22Rv1 (cell line): ENCODE results near the gene VRK1.
A peak's percentile ranks its signal among the peaks of the same experiment; 100 is the strongest.

ENCODE experiments used
- H3K27ac ChIP-seq: fragments of 450-650 bp; 2 replicates; pipeline ENCODE4 v1.5.1; 2017
- CTCF ChIP-seq: fragments of 450-650 bp; IDR thresholded peaks from 2 replicates; pipeline ENCODE4 v1.5.1; 2017; ENCODE audit warnings: mild to moderate bottlenecking
- ZFX ChIP-seq: fragments of 450-650 bp; IDR thresholded peaks from 2 replicates; pipeline ENCODE4 v1.6.1; 2017; ENCODE audit warnings: antibody characterized with exemption, borderline replicate concordance

Gene VRK1

GRCh38 chr14:96790706-96791105 lies 6.5 kb upstream of the VRK1 start:
- no peak for TF ChIP-seq CTCF
- TF ChIP-seq ZFX: no peak
- no peak overlapping the region for H3K27ac ChIP-seq

DNA sequence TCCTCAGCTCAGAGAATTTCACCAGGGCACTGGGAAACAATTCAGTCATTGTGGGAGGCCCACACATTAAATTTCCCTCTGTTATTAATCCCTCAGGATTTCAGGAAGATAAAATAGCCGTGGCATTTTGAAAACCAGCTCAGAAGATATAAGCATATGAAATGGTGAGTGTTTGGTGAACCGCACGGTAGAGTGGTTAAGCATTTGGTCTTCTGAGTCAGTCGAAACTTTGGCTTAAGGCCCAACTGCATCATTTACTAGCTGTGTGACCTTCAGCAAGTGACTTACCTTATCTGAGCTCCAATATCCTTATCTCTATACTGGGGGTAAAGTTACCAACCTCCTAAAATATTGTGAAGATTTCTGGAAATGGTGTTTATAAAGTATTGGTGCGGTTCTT lies 5.2 kb upstream of the VRK1 start:
- no peak for TF ChIP-seq ZFX
- TF ChIP-seq CTCF: no peak
- H3K27ac ChIP-seq: no peak overlapping the region

GRCh38 chr14:96792591-96792990 lies 4.6 kb upstream of the VRK1 start:
- no peak overlapping the region for H3K27ac ChIP-seq
- TF ChIP-seq CTCF (no peak), ZFX (no peak)

DNA sequence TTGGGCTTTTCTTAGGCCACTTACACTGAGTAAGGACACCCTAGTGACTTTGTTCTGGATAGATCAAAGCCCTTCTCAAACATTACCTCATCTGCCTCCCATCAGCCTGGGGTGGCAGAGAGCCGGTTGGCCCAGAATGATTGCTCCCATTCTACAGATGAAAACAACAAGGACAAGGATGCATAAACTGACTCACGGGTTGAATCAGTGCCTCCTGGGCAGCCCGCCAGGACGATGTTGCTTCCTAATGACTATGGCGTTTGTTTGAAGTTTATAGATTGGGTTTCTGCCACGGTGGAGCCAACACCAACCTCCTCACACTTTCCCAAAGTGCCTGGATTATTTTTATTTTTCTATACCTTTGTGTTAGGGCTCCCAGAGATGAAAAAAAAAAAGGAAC lies 3.6 kb upstream of the VRK1 start:
- no peak for TF ChIP-seq CTCF
- no peak for TF ChIP-seq ZFX
- H3K27ac ChIP-seq: no peak overlapping the region

GRCh38 chr14:96795109-96795828 lies 1.9 kb upstream of the VRK1 start:
- no peak overlapping the region for H3K27ac ChIP-seq
- TF ChIP-seq CTCF (no peak), ZFX (no peak)

- H3K27ac ChIP-seq: peak overlapping the region; percentile 79
- TF ChIP-seq ZFX: no peak
- TF ChIP-seq CTCF: no peak
Observed at GRCh38 chr14:96797582-96798349, 584 bp downstream of the VRK1 start.

DNA sequence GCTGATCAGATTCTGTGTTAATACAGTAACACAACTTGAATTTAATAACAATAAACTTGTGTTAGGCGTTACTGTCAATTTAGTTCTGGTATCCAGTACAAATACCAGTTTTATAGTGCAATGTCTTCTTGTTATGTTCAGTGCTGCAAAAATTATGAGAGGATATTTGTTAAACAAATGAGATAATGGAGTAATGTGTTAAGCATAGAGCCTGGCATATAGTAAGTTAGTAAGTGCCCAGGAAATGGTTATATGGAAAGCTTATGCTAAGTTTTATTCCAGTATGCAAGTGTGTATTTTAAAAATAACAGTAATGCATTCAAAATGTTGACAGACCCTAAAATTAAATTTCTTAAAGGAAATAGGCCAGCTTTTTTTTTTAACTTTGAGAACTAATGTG lies 1.8 kb downstream of the VRK1 start:
- no peak for TF ChIP-seq CTCF
- TF ChIP-seq ZFX: no peak
- no peak overlapping the region for H3K27ac ChIP-seq
